ENCODE results near the gene MYOG. TPM values are rescaled to one million over a fixed set of nuclear protein-coding genes. Genes with fewer than 3 reads are reported as not detected.

MYOG gene
- polyA plus RNA-seq, 1 donor (not counting 4 experiments of a cell fraction or from before 2014, with no cell fraction given) = not detected

GRCh38 chr1:203048555-203049051 is 37.2 kb downstream of the MYOG start:
- dilution Hi-C loops (cut with MboI; ENCODE audit: extremely low pct_ligation_motif_present, low sequenced_read_pairs) = loop anchor here (25.0 kb wide), 1 partner anchor 214 kb away; no protein-coding TSS in a partner anchor
- no peak overlapping the region for H3K9ac ChIP-seq (ENCODE audit: control insufficient read depth, extremely low read depth, insufficient read depth, low read length)
- H3K9me1 ChIP-seq (ENCODE audit: control insufficient read depth, extremely low read depth, insufficient read depth, low read length) = no peaks in the 10 kb centered on the region
- peaks cover 8% of the 10 kb centered on the region for H3K4me1 ChIP-seq (ENCODE audit: control insufficient read depth, extremely low read depth, insufficient read depth, low read length)
- peaks cover 0 to 5% of the 10 kb centered on the region in 2 experiments for H3K36me3 ChIP-seq (ENCODE audit: control insufficient read depth in 2 of 2, extremely low read depth in 1 of 2, insufficient read depth in 2 of 2, low read length in 2 of 2)
- H3K27ac ChIP-seq (ENCODE audit: control insufficient read depth, insufficient read depth, low read length) = no peak overlapping the region
- peaks cover 3% of the 10 kb centered on the region for H4K20me1 ChIP-seq (ENCODE audit: control insufficient read depth, extremely low read depth, insufficient read depth, low read length)
- TF ChIP-seq EZH2 (IDR thresholded peaks at IDR 0.05; ENCODE audit: low read length) = no peak
- TF ChIP-seq, protein P1, sequence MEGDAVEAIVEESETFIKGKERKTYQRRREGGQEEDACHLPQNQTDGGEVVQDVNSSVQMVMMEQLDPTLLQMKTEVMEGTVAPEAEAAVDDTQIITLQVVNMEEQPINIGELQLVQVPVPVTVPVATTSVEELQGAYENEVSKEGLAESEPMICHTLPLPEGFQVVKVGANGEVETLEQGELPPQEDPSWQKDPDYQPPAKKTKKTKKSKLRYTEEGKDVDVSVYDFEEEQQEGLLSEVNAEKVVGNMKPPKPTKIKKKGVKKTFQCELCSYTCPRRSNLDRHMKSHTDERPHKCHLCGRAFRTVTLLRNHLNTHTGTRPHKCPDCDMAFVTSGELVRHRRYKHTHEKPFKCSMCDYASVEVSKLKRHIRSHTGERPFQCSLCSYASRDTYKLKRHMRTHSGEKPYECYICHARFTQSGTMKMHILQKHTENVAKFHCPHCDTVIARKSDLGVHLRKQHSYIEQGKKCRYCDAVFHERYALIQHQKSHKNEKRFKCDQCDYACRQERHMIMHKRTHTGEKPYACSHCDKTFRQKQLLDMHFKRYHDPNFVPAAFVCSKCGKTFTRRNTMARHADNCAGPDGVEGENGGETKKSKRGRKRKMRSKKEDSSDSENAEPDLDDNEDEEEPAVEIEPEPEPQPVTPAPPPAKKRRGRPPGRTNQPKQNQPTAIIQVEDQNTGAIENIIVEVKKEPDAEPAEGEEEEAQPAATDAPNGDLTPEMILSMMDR (optimal IDR thresholded peaks at IDR 0.05 in 1 of 3, IDR thresholded peaks at IDR 0.05 in 1 of 3, conservative IDR thresholded peaks at IDR 0.05 in 1 of 3; ENCODE audit: extremely low read depth in 1 of 3, insufficient read depth in 2 of 3, low read length in 3 of 3) = peak; percentile 17 to 38 (median 37)
- H3K4me2 ChIP-seq (ENCODE audit: control insufficient read depth, extremely low read depth, insufficient read depth, low read depth, low read length) = no peak overlapping the region
- no peaks in the 10 kb centered on the region for H3K79me2 ChIP-seq (ENCODE audit: control insufficient read depth, insufficient read depth, low read length)
- H3K4me3 ChIP-seq (ENCODE audit: control insufficient read depth in 2 of 3, extremely low read depth in 1 of 3, insufficient read depth in 2 of 3, low read depth in 1 of 3, low read length in 3 of 3) = no peak overlapping the region
- no peak overlapping the region for H2AFZ ChIP-seq (ENCODE audit: control insufficient read depth, low read length)
- no peaks in the 10 kb centered on the region for H3K27me3 ChIP-seq (ENCODE audit: control insufficient read depth, extremely low read depth, insufficient read depth, low read length)
- no peaks in the 10 kb centered on the region for H3K9me3 ChIP-seq (ENCODE audit: control insufficient read depth, low read depth, low read length)
- no peak for DNase-seq (ENCODE audit: low read depth, low spot score)
- FAIRE-seq = no peak

DNA sequence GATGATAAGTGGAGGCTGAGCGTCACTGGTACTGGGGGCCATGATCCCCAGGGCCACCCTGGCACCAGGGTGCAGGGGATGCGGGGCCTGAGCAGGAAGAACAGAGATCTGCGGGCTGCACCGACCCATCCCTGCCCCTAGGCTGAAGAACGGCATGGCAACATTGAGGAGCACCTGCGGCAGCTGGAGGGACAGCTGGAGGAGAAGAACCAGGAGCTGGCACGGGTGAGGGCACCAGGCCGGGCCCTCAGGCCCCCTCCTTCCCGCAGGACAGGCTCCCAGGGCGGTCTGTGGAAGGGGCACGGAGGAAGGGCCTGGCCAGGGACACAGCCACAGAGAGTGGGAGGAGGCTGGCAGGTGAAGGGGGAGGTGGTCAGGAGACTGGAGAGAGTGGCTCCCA is 37.7 kb downstream of the MYOG start:
- no peak for FAIRE-seq

More for the DNA sequence above, 37.7 kb downstream of the MYOG start:
- Histone ChIP-seq H3K9me1 (ENCODE audit: control insufficient read depth, extremely low read depth, insufficient read depth, low read length) (no peaks in the 10 kb centered on the region), H3K4me3 (ENCODE audit: control insufficient read depth in 2 of 3, extremely low read depth in 1 of 3, insufficient read depth in 2 of 3, low read depth in 1 of 3, low read length in 3 of 3) (no peak overlapping the region), H2AFZ (ENCODE audit: control insufficient read depth, low read length) (no peak overlapping the region), H3K4me1 (ENCODE audit: control insufficient read depth, extremely low read depth, insufficient read depth, low read length) (peaks cover 8% of the 10 kb centered on the region), H3K9me3 (ENCODE audit: control insufficient read depth, low read depth, low read length) (no peaks in the 10 kb centered on the region), H3K9ac (ENCODE audit: control insufficient read depth, extremely low read depth, insufficient read depth, low read length) (no peak overlapping the region), H3K79me2 (ENCODE audit: control insufficient read depth, insufficient read depth, low read length) (no peaks in the 10 kb centered on the region), H3K27me3 (ENCODE audit: control insufficient read depth, extremely low read depth, insufficient read depth, low read length) (no peaks in the 10 kb centered on the region), H3K36me3 (ENCODE audit: control insufficient read depth in 2 of 2, extremely low read depth in 1 of 2, insufficient read depth in 2 of 2, low read length in 2 of 2) (peaks cover 0 to 5% of the 10 kb centered on the region in 2 experiments), H3K4me2 (ENCODE audit: control insufficient read depth, extremely low read depth, insufficient read depth, low read depth, low read length) (no peak overlapping the region), H3K27ac (ENCODE audit: control insufficient read depth, insufficient read depth, low read length) (no peak overlapping the region), H4K20me1 (ENCODE audit: control insufficient read depth, extremely low read depth, insufficient read depth, low read length) (peaks cover 3% of the 10 kb centered on the region)
- DNase-seq (ENCODE audit: low read depth, low spot score) = no peak
- TF ChIP-seq, protein P1 (optimal IDR thresholded peaks at IDR 0.05 in 1 of 3, IDR thresholded peaks at IDR 0.05 in 1 of 3, conservative IDR thresholded peaks at IDR 0.05 in 1 of 3; ENCODE audit: extremely low read depth in 1 of 3, insufficient read depth in 2 of 3, low read length in 3 of 3) = no peak
- no peak for TF ChIP-seq EZH2 (IDR thresholded peaks at IDR 0.05; ENCODE audit: low read length)
- dilution Hi-C loops (cut with MboI; ENCODE audit: extremely low pct_ligation_motif_present, low sequenced_read_pairs) = loop anchor here (25.0 kb wide), 1 partner anchor 214 kb away; no protein-coding TSS in a partner anchor
